OCI-LY7 (cell line): ENCODE data around the gene CUEDC2. TPM values are rescaled to one million over a fixed set of nuclear protein-coding genes. Genes with fewer than 3 reads are reported as not detected.
A peak's percentile ranks its signal among the peaks of the same experiment; 100 is the strongest.

ENCODE experiments used
- BruUV-seq: library from RNA; stranded (reverse); fragments of 400-500 nt; replicated peaks from 2 replicates; lab custom pipeline; 2021; lab: Mats Ljungman, UMichigan
- CTCF ChIA-PET: fragments of 300-600 bp; sonication (Branson Sonifier 250); formaldehyde crosslinking; loops from one replicate; lab custom pipeline; 2022; ENCODE audit warnings: antibody characterized with exemption; ENCODE audit not compliant: unreplicated experiment; lab: Charles Lee
- POLR2A ChIA-PET: fragments of 300-600 bp; sonication (Branson Sonifier 250); formaldehyde crosslinking; loops from one replicate; lab custom pipeline; 2022; ENCODE audit warnings: antibody characterized with exemption; lab: Charles Lee
- DNase-seq: peaks from one replicate; pipeline ENCODE4 v3.0.0-alpha.2; 2015; ENCODE audit warnings: low spot score
- H2AFZ ChIP-seq: fragments of 200-600 bp; sonication (generic), shearing (Covaris generic); 2 replicates; pipeline ENCODE4 v1.6.1; 2014; ENCODE audit warnings: mild to moderate bottlenecking, antibody characterized with exemption, low read length, moderate library complexity
- H3K27ac ChIP-seq: fragments of 200-600 bp; sonication (generic); 2 replicates; pipeline ENCODE4 v1.5.1; 2014; ENCODE audit warnings: mixed run types, low read depth, mild to moderate bottlenecking, moderate library complexity, low read length, inconsistent platforms; ENCODE audit not compliant: poor library complexity, severe bottlenecking
- H3K36me3 ChIP-seq: fragments of 200-600 bp; sonication (generic); 2 replicates; pipeline ENCODE4 v1.6.1; 2014; ENCODE audit warnings: mild to moderate bottlenecking, antibody characterized with exemption, low read length, moderate library complexity, mixed read lengths; ENCODE audit not compliant: insufficient read depth
- H3K4me1 ChIP-seq: fragments of 200-600 bp; sonication (generic); 2 replicates; pipeline ENCODE4 v1.5.1; 2014; ENCODE audit warnings: mild to moderate bottlenecking, low read length; ENCODE audit not compliant: insufficient read depth, poor library complexity, severe bottlenecking
- H3K4me2 ChIP-seq: fragments of 200-600 bp; sonication (generic); 2 replicates; pipeline ENCODE4 v1.6.1; 2014; ENCODE audit warnings: mild to moderate bottlenecking, low read length
- H3K4me3 ChIP-seq: fragments of 200-600 bp; sonication (generic); 2 replicates; pipeline ENCODE4 v1.5.1; 2014; ENCODE audit warnings: mild to moderate bottlenecking, low read depth, low read length; ENCODE audit not compliant: poor library complexity, severe bottlenecking
- H3K79me2 ChIP-seq: fragments of 200-600 bp; sonication (generic); 2 replicates; pipeline ENCODE4 v1.6.1; 2016; ENCODE audit warnings: low read depth, mild to moderate bottlenecking, low read length, moderate library complexity, mixed read lengths; ENCODE audit not compliant: insufficient read depth
- H3K9me2 ChIP-seq: fragments of 200-600 bp; sonication (generic); 2 replicates; pipeline ENCODE4 v1.6.1; 2016; ENCODE audit warnings: mild to moderate bottlenecking, low read length, mixed read lengths; ENCODE audit not compliant: insufficient read depth
- H3K9me3 ChIP-seq: fragments of 200-600 bp; sonication (generic); 2 replicates; pipeline ENCODE4 v1.6.1; 2014; ENCODE audit warnings: mild to moderate bottlenecking, mixed run types, low read length, mixed read lengths
- H4K20me1 ChIP-seq: fragments of 200-600 bp; sonication (generic); 2 replicates; pipeline ENCODE4 v1.6.1; 2014; ENCODE audit warnings: mild to moderate bottlenecking, antibody characterized with exemption, low read length, moderate library complexity, mixed read lengths; ENCODE audit not compliant: insufficient read depth
- EZH2phosphoT487 ChIP-seq: fragments of 200-600 bp; sonication (generic); IDR thresholded peaks from 2 replicates; pipeline ENCODE4 v1.6.1; 2018; ENCODE audit warnings: low read depth, borderline replicate concordance, mild to moderate bottlenecking, mixed run types, antibody characterized with exemption, low read length, moderate library complexity, mixed read lengths
- intact Hi-C: fragments of 100-400 bp; cut with micrococcal nuclease; formaldehyde crosslinking; loops from one replicate; pipeline ENCODE4 v1.10.0; 2022; ENCODE audit not compliant: unreplicated experiment
- total RNA-seq, 2 experiments: library from RNA; depleted of rRNA in 1 of 2; stranded (reverse); fragments of >200 nt in 1 of 2; shearing (Covaris generic) in 1 of 2; gene quantifications; 2 replicates each; pipeline ENCODE4 v1.2.3, GENCODE V29; 2014 to 2022
- TF ChIP-seq, protein P1 (sequence below): fragments of 200-600 bp; sonication (generic); conservative IDR thresholded peaks from 2 replicates; pipeline ENCODE4 v1.5.1; 2014; ENCODE audit warnings: mild to moderate bottlenecking, antibody characterized with exemption, low read length, moderate library complexity, mixed read lengths

Gene CUEDC2
- total RNA-seq, 2 experiments from 2014 or later, result 48.9 to 73.3 TPM

DNA sequence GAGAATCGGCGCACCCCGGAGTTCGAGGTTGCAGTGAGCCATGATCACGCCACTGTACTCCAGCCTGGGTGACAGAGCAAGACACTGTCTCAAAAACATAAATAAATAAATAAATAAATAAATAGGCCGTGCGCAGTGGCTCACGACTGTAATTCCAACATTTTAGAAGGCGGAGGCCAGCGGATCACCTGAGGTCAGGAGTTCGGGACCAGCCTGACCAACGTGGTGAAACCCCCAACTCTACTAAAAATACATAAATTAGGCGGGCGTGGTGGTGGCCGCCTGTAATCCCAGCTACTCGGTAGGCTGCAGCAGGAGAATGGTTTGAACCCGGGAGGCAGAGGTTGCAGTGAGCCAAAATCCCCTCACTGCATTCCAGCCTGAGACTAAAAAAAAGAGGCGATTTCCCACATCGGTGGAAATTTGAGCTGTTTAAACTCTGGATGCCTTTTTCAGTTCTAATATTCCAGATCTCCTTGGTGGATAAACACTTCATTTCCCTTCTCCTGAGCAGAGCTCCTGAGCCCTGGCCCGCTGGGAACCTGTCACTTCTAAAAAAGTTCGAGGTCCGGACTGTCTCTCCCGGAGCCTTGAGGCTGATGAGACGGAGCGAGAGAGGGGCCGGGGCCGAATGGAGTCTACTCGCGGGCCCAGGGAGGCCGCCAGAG lies 38.8 kb downstream of the CUEDC2 start:
- POLR2A ChIA-PET, result interaction anchor here (1.8 kb wide), 1 partner anchor 27 kb away, joined by 11 read pairs; the partner anchor contains the start of gene FBXL15
- Histone ChIP-seq H3K27ac (peak overlapping the region; percentile 70), H3K9me2 (no peaks in the 10 kb centered on the region), H3K4me3 (peak overlapping the region; percentile 78), H3K4me2 (peak overlapping the region; percentile 84), H3K79me2 (peaks cover 9% of the 10 kb centered on the region; the same call in 1 of the 2 replicates), H3K36me3 (peaks cover 14% of the 10 kb centered on the region), H3K9me3 (no peaks in the 10 kb centered on the region), H2AFZ (peak overlapping the region; percentile 73), H4K20me1 (no peaks in the 10 kb centered on the region), H3K4me1 (peaks cover 17% of the 10 kb centered on the region)
- CTCF ChIA-PET, result no interaction called here
- TF ChIP-seq, protein P1, sequence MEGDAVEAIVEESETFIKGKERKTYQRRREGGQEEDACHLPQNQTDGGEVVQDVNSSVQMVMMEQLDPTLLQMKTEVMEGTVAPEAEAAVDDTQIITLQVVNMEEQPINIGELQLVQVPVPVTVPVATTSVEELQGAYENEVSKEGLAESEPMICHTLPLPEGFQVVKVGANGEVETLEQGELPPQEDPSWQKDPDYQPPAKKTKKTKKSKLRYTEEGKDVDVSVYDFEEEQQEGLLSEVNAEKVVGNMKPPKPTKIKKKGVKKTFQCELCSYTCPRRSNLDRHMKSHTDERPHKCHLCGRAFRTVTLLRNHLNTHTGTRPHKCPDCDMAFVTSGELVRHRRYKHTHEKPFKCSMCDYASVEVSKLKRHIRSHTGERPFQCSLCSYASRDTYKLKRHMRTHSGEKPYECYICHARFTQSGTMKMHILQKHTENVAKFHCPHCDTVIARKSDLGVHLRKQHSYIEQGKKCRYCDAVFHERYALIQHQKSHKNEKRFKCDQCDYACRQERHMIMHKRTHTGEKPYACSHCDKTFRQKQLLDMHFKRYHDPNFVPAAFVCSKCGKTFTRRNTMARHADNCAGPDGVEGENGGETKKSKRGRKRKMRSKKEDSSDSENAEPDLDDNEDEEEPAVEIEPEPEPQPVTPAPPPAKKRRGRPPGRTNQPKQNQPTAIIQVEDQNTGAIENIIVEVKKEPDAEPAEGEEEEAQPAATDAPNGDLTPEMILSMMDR, result no peak; the same call in none of the 2 replicates
- no peak for TF ChIP-seq EZH2phosphoT487
- no peak for DNase-seq
- intact Hi-C loops, result loop anchor here (1.0 kb wide), 3 partner anchors 28 to 190 kb away; no protein-coding TSS in a partner anchor
- TSS peak; percentile 90 for BruUV-seq

DNA sequence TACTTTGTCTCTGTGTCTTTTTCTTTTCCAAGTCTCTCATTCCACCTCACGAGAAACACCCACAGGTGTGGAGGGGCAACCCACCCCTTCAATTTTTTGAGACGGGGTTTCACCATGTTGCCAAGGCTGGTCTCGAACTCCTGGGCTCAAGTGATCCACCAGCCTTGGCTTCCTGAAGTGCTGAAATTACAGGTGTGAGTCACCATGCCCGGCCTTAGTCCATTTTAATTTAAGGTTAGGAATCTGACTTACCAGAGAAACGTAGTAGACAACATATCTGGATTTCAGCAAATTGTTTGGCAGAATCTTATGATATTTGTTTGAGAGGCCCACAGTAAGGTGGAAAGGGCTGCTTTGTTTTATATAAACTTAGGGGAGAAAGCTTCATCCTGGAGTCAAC lies 40.1 kb downstream of the CUEDC2 start:
- DNase-seq, result no peak
- Histone ChIP-seq H3K4me1 (peaks cover 17% of the 10 kb centered on the region), H3K79me2 (peaks cover 9% of the 10 kb centered on the region; the same call in 1 of the 2 replicates), H2AFZ (no peak overlapping the region), H3K4me3 (no peak overlapping the region), H3K9me3 (no peaks in the 10 kb centered on the region), H3K4me2 (no peak overlapping the region), H3K36me3 (peaks cover 3% of the 10 kb centered on the region; the same call in 1 of the 2 replicates), H4K20me1 (no peaks in the 10 kb centered on the region), H3K9me2 (no peaks in the 10 kb centered on the region), H3K27ac (no peak overlapping the region)
- CTCF ChIA-PET, result no interaction called here
- BruUV-seq, result no TSS peak
- no peak for TF ChIP-seq EZH2phosphoT487
- TF ChIP-seq, protein P1, result no peak
- POLR2A ChIA-PET, result no interaction called here
- intact Hi-C loops, result no loop called here

DNA sequence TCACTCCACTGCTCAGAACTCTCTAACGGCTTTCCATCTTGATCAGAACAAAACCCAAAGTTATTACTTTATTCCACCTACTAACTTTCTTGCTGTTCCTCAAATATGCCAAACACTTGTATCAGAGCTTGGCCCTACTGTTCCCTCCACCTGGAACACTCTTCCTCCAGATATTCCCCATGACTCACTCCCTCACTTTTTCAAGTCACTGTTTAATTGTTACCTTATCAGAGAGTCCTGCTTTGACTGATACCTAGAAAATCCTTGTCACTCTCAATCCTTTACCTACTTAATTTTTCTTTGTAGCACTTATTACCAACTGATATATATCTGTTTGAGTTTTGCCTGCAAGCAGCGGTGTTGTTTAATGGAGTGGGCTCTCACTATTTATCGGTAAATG lies 42.5 kb downstream of the CUEDC2 start:
- ChIA-PET POLR2A (interaction anchor here (0.6 kb wide), 3 partner anchors 43 to 1759 kb away, joined by 3 read pairs; no protein-coding TSS in a partner anchor), CTCF (no interaction called here)
- no peak for DNase-seq
- no peaks in the 10 kb centered on the region for H3K9me2 ChIP-seq
- no peaks in the 10 kb centered on the region for H3K36me3 ChIP-seq
- no peaks in the 10 kb centered on the region for H4K20me1 ChIP-seq
- no peak overlapping the region for H3K4me2 ChIP-seq
- H3K4me3 ChIP-seq, result no peak overlapping the region
- H3K4me1 ChIP-seq, result peaks cover 15% of the 10 kb centered on the region
- no peak overlapping the region for H3K27ac ChIP-seq
- H3K79me2 ChIP-seq, result no peaks in the 10 kb centered on the region
- TF ChIP-seq, protein P1, result no peak
- TF ChIP-seq EZH2phosphoT487, result no peak
- intact Hi-C loops, result no loop called here
- BruUV-seq, result no TSS peak
- no peaks in the 10 kb centered on the region for H3K9me3 ChIP-seq
- H2AFZ ChIP-seq, result no peak overlapping the region
